Measurements from ENCODE around the gene HCN3. TPM values are rescaled to one million over a fixed set of nuclear protein-coding genes. Genes with fewer than 3 reads are reported as not detected.
A peak's percentile ranks its signal among the peaks of the same experiment; 100 is the strongest.

Gene HCN3
- total and polyA plus RNA-seq, 2 of the 13 experiments (the other 11 are each of a cell fraction or from before 2014, with no cell fraction given): 2.4 to 10.2 TPM

GRCh38 chr1:155308493-155309422 is 31.5 kb downstream of the HCN3 start, which contains the start of gene FDPS:
FDPS (plus strand) TSS chr1:155308866; CDS start chr1:155309790, 924 bp downstream.
- no peak within 1 kb of the TSS for H2AFZ ChIP-seq (ENCODE audit: low read length)
- peaks cover 5 to 14% of the 10 kb centered on the region in 2 experiments; a peak in 4 of 5 replicates for H3K36me3 ChIP-seq (replicated peaks in 1 of 2; ENCODE audit: control insufficient read depth in 1 of 2, insufficient read depth in 2 of 2, low read length in 2 of 2)
- H3K9ac ChIP-seq (ENCODE audit: insufficient read depth, low read depth, low read length): peak within 1 kb of the TSS; percentile 98
- FAIRE-seq (peak; percentile 98), ATAC-seq (peak; percentile 92), DNase-seq (ENCODE audit: low spot score) (peak; percentile 97)
- peaks cover 58% of the 10 kb centered on the region for H3K79me2 ChIP-seq (ENCODE audit: insufficient read depth, low read length)
- H3K4me3 ChIP-seq (replicated peaks in 1 of 3; ENCODE audit: insufficient read depth in 1 of 3, low read depth in 2 of 3, low read length in 3 of 3): peak within 1 kb of the TSS; percentile 92 to 95 (median 94)
- peak within 1 kb of the TSS; percentile 83 for H3K27ac ChIP-seq (ENCODE audit: extremely low read length, insufficient read depth, low read length)
- peaks cover 84% of the 10 kb centered on the region for H3K4me1 ChIP-seq (ENCODE audit: insufficient read depth, low read length)
- intact Hi-C loops (cut with micrococcal nuclease; ENCODE audit: unreplicated experiment) (loop anchor here (1.0 to 10.0 kb wide), 4 partner anchors 15 to 104 kb away; partner anchors contain the start of genes ENTREP3, HCN3, MTX1 and THBS3), in situ Hi-C loops (cut with HindIII; ENCODE audit: extremely low pct_ligation_motif_present, low pct_unique_long_range_greater_than_20kb) (loop anchor here (10.0 kb wide), 1 partner anchor 54 kb away; the partner anchor contains the start of gene ENTREP3)
- peaks cover 14% of the 10 kb centered on the region for H4K20me1 ChIP-seq (ENCODE audit: insufficient read depth, low read length)
- under 1% methylated on average over 36 of the region's 51 CpGs for WGBS (ENCODE audit: low lambda C conversion rate)
- H3K27me3 ChIP-seq (ENCODE audit: control insufficient read depth in 1 of 2, insufficient read depth in 2 of 2, low read length in 2 of 2): no peaks in the 10 kb centered on the region; a peak in 1 of 5 replicates
- peak within 1 kb of the TSS; percentile 77 for H3K4me2 ChIP-seq (ENCODE audit: low read depth, low read length)
- ChIA-PET POLR2A (interaction anchor here (0.7 to 5.5 kb wide), 12 partner anchors 8 to 254 kb away, joined by 3 to 51 read pairs (median 7); partner anchors contain the start of genes ASH1L, CLK2, ENTREP3 and HCN3), CTCF (ENCODE audit: low intra/inter-chr PET ratio, low total read pairs) (interaction anchor here (3.0 to 3.7 kb wide), 2 partner anchors 31 to 58 kb away, joined by 35 to 36 read pairs; partner anchors contain the start of gene HCN3)
- BruUV-seq (replicated peaks): TSS peak; percentile 91
- no peaks in the 10 kb centered on the region for H3K9me3 ChIP-seq (ENCODE audit: low read length)
- TF ChIP-seq ZNF276 (CRISPR knock-in tag; IDR thresholded peaks at IDR 0.05; ENCODE audit: low read depth): peak; percentile 24; the same call in 1 of the 2 replicates
- TF ChIP-seq HBP1 (CRISPR knock-in tag; IDR thresholded peaks at IDR 0.05; ENCODE audit: low read depth): peak; percentile 56; the same call in 1 of the 2 replicates
- 0 out of 2 replicates have a peak, but pooled peaks have one; percentile 45 for TF ChIP-seq ZNF567 (CRISPR knock-in tag; IDR thresholded peaks at IDR 0.05; ENCODE audit: borderline replicate concordance)
- peak; percentile 86 for TF ChIP-seq TARDBP (CRISPR knock-in tag; IDR thresholded peaks at IDR 0.05)
- TF ChIP-seq HOXA3 (CRISPR knock-in tag; IDR thresholded peaks at IDR 0.05): peak; percentile 94
- TF ChIP-seq ZNF558 (CRISPR knock-in tag; IDR thresholded peaks at IDR 0.05; ENCODE audit: borderline replicate concordance): 0 out of 2 replicates have a peak, but pooled peaks have one; percentile 66
- 0 out of 2 replicates have a peak, but pooled peaks have one; percentile 3 for TF ChIP-seq ZMYM2 (CRISPR knock-in tag; IDR thresholded peaks at IDR 0.05)
- TF ChIP-seq GATA4 (IDR thresholded peaks at IDR 0.05; ENCODE audit: borderline replicate concordance, low read depth): no peak; the same call in 1 of the 2 replicates
- TF ChIP-seq ZNF580 (CRISPR knock-in tag; IDR thresholded peaks at IDR 0.05; ENCODE audit: borderline replicate concordance, low read depth): no peak; the same call in 1 of the 2 replicates
- peak; percentile 77 for TF ChIP-seq PHF21A (CRISPR knock-in tag; IDR thresholded peaks at IDR 0.05)
- peak; percentile 75; the same call in 1 of the 3 replicates for TF ChIP-seq MXI1 (IDR thresholded peaks at IDR 0.05; ENCODE audit: borderline replicate concordance, low read depth, low read length)
- no peak for TF ChIP-seq ZNF652 (CRISPR knock-in tag; IDR thresholded peaks at IDR 0.05; ENCODE audit: borderline replicate concordance, low read depth)
- TF ChIP-seq ZMAT3 (CRISPR knock-in tag; conservative IDR thresholded peaks at IDR 0.05): peak; percentile 48; the same call in 1 of the 2 replicates
- no peak for TF ChIP-seq ZFP36L2 (CRISPR knock-in tag; IDR thresholded peaks at IDR 0.05)
- TF ChIP-seq RBFOX2 (IDR thresholded peaks at IDR 0.05; ENCODE audit: low read depth, low read length): peak; percentile 74
- TF ChIP-seq ZNF160 (CRISPR knock-in tag; IDR thresholded peaks at IDR 0.05): peak; percentile 43; the same call in 1 of the 2 replicates
- TF ChIP-seq CCDC6 (CRISPR knock-in tag; IDR thresholded peaks at IDR 0.05): peak; percentile 81; the same call in 1 of the 2 replicates
- TF ChIP-seq MEIS1 (CRISPR knock-in tag; IDR thresholded peaks at IDR 0.05; ENCODE audit: borderline replicate concordance): 0 out of 2 replicates have a peak, but pooled peaks have one; percentile 70
- no peak; the same call in 1 of the 2 replicates for TF ChIP-seq HOXD1 (CRISPR knock-in tag; IDR thresholded peaks at IDR 0.05)
